ENCODE results near the gene RGS4. TPM values are rescaled to one million over a fixed set of nuclear protein-coding genes. Genes with fewer than 3 reads are reported as not detected.

Gene RGS4
- total and polyA plus RNA-seq, 10 donors, result 0.38 to 3.8 (median 1.6) TPM

DNA sequence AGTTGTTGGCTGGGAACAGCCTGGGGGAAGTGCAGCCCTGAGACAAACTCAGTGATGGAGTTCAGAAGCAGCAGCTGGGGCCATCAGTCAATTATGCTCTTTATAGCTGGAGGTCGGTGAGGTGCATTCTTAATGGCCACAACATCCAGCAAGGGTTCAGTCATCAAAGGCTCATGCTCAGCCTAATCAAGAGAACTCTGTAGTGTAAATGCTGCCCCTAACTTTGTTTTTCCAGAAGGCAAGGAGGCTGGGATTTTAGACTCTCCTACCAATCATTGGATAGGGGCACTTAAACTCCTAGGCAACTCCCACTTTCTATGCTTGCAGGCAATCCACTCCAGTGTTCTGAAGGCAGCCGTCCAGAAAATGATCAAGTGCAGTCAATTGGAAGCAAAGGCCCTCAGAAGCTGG lies 15.0 kb upstream of the RGS4 start:
- no peak for TF ChIP-seq POLR2A (IDR thresholded peaks at IDR 0.05)
- TF ChIP-seq, protein P1, sequence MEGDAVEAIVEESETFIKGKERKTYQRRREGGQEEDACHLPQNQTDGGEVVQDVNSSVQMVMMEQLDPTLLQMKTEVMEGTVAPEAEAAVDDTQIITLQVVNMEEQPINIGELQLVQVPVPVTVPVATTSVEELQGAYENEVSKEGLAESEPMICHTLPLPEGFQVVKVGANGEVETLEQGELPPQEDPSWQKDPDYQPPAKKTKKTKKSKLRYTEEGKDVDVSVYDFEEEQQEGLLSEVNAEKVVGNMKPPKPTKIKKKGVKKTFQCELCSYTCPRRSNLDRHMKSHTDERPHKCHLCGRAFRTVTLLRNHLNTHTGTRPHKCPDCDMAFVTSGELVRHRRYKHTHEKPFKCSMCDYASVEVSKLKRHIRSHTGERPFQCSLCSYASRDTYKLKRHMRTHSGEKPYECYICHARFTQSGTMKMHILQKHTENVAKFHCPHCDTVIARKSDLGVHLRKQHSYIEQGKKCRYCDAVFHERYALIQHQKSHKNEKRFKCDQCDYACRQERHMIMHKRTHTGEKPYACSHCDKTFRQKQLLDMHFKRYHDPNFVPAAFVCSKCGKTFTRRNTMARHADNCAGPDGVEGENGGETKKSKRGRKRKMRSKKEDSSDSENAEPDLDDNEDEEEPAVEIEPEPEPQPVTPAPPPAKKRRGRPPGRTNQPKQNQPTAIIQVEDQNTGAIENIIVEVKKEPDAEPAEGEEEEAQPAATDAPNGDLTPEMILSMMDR (IDR thresholded peaks at IDR 0.05 in 8 of 11, conservative IDR thresholded peaks at IDR 0.05 in 3 of 11), result no peak
- no peak for TF ChIP-seq POLR2AphosphoS5 (IDR thresholded peaks at IDR 0.05)
- DNase-seq, result no peak
- H3K4me1 ChIP-seq, result no peaks in the 10 kb centered on the region
- WGBS, 5 donors, result 38 to 68% (median 43%) methylated on average over 1 to 2 of the region's 2 CpGs
- H3K27ac ChIP-seq, result no peak overlapping the region
- H3K4me3 ChIP-seq, result no peak overlapping the region
- peaks cover 0 to 5% (median 0%) of the 10 kb centered on the region in 7 donors for H3K27me3 ChIP-seq (replicated peaks in 1 of 7)
- H3K36me3 ChIP-seq, result no peaks in the 10 kb centered on the region
- intact Hi-C loops (cut with DNase I; ENCODE audit: low total_unique reads), result no loop called here
- no peaks in the 10 kb centered on the region for H3K9me3 ChIP-seq

DNA sequence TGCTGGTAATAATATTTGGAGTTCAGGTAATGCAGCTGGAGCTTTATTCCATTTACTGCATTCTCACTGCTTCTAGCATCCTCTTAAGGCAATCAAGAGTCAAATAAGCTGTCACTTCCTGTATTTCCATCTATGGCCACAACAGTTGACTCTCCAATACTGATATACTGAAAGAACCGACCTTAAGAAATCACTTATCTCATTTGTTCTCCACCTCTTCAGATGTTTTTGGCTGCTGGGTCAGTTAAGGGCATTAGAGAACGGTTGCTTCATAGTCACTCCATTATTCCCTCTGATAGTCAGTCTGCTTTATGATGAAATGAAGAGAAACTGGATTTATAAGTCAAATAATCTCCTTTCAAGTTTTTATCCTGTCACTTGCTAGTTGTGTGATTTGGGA lies 14.2 kb upstream of the RGS4 start:
- no peaks in the 10 kb centered on the region for H3K9me3 ChIP-seq
- no peak overlapping the region for H3K4me3 ChIP-seq
- no peaks in the 10 kb centered on the region for H3K36me3 ChIP-seq
- no peak for DNase-seq
- no peak overlapping the region for H3K27ac ChIP-seq
- TF ChIP-seq POLR2A (IDR thresholded peaks at IDR 0.05), result no peak
- no peak for TF ChIP-seq POLR2AphosphoS5 (IDR thresholded peaks at IDR 0.05)
- peaks cover 0 to 5% (median 0%) of the 10 kb centered on the region in 7 donors for H3K27me3 ChIP-seq (replicated peaks in 1 of 7)
- 49 to 61% (median 49%) methylated on average over 2 of the region's 2 CpGs for WGBS, 5 donors
- no peaks in the 10 kb centered on the region for H3K4me1 ChIP-seq
- intact Hi-C loops (cut with DNase I; ENCODE audit: low total_unique reads), result no loop called here

DNA sequence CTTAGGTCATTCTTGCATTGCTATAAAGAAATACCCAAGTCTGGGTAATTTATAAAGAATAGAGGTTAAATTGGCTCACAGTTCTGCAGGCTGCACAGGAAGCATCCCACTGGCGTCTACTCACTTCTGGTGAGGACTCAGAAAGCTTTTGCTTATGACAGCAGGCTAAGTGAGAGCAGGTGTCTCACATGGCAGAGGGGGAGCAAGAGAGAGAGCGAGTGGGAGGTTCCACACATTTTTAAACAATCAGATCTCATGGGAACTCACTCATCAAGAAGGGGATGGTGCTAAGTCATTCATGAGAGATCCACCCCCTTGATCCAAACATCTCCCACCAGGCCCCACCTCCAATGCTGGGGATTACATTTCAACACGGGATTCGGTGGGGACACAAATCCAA lies 13.6 kb upstream of the RGS4 start:
- TF ChIP-seq, protein P1 (IDR thresholded peaks at IDR 0.05 in 8 of 11, conservative IDR thresholded peaks at IDR 0.05 in 3 of 11), result no peak
- TF ChIP-seq POLR2A (IDR thresholded peaks at IDR 0.05) (no peak), POLR2AphosphoS5 (IDR thresholded peaks at IDR 0.05) (no peak)
- no peak overlapping the region for H3K27ac ChIP-seq
- H3K27me3 ChIP-seq (replicated peaks in 1 of 7), result peaks cover 0 to 5% (median 0%) of the 10 kb centered on the region in 7 donors
- no peaks in the 10 kb centered on the region for H3K4me1 ChIP-seq
- H3K36me3 ChIP-seq, result no peaks in the 10 kb centered on the region
- no peaks in the 10 kb centered on the region for H3K9me3 ChIP-seq
- DNase-seq, result no peak
- WGBS, 5 donors, result 73 to 81% (median 76%) methylated on average over 4 of the region's 4 CpGs
- intact Hi-C loops (cut with DNase I; ENCODE audit: low total_unique reads), result no loop called here
- H3K4me3 ChIP-seq, result no peak overlapping the region

DNA sequence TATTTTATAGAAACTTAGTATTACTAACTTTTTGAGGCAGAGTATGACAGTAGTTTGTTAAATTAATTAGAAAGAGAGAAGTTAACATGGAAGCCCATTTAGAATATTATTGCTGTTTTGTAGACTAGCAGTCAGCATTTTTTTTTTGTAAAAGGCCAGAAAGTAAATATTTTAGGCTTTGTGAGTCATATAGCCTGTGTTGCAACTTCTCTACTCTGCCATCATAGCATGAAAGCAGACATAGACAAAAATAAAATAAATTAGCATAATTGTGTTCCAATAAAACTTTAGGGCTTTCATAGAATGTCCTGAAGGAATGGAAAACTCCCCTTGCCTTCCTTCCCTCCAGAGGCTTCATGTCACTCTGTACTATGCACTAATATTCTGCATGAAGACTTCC lies 12.3 kb upstream of the RGS4 start:
- DNase-seq, result no peak
- intact Hi-C loops (cut with DNase I; ENCODE audit: low total_unique reads), result no loop called here
- H3K27me3 ChIP-seq (replicated peaks in 1 of 7), result peaks cover 0 to 5% (median 0%) of the 10 kb centered on the region in 7 donors
- H3K9me3 ChIP-seq, result no peaks in the 10 kb centered on the region
- no peak overlapping the region for H3K27ac ChIP-seq
- no peak overlapping the region for H3K4me3 ChIP-seq
- TF ChIP-seq POLR2AphosphoS5 (IDR thresholded peaks at IDR 0.05) (no peak), POLR2A (IDR thresholded peaks at IDR 0.05) (no peak)
- TF ChIP-seq, protein P1 (IDR thresholded peaks at IDR 0.05 in 8 of 11, conservative IDR thresholded peaks at IDR 0.05 in 3 of 11), result no peak
- H3K4me1 ChIP-seq, result no peaks in the 10 kb centered on the region
- H3K36me3 ChIP-seq, result no peaks in the 10 kb centered on the region
